GM20000 (cell line): Measurements from ENCODE around the gene PYGM.
A peak's percentile ranks its signal among the peaks of the same experiment; 100 is the strongest.

ENCODE experiments used
- DNase-seq: peaks from one replicate; pipeline ENCODE4 v3.0.0; 2012; ENCODE audit warnings: low spot score
- CTCF ChIP-seq: IDR thresholded peaks from 2 replicates; pipeline ENCODE4 v1.5.1; 2012; ENCODE audit warnings: mild to moderate bottlenecking, control low read depth; ENCODE audit errors: extremely low read depth, missing control alignments

PYGM gene

GRCh38 chr11:64715110-64715509 is 44.7 kb downstream of the PYGM start:
- DNase-seq, result no peak
- no peak for TF ChIP-seq CTCF

GRCh38 chr11:64714666-64715065 is 45.1 kb downstream of the PYGM start:
- DNase-seq, result no peak
- TF ChIP-seq CTCF, result no peak

- no peak for TF ChIP-seq CTCF
- DNase-seq, result no peak
Observed at GRCh38 chr11:64713781-64714363, 45.9 kb downstream of the PYGM start.

GRCh38 chr11:64713016-64713707 is 46.6 kb downstream of the PYGM start:
- DNase-seq, result peak; percentile 62
- TF ChIP-seq CTCF, result no peak

GRCh38 chr11:64712430-64713015 is 47.3 kb downstream of the PYGM start:
- DNase-seq, result no peak
- no peak for TF ChIP-seq CTCF

GRCh38 chr11:64711956-64712362 is 47.8 kb downstream of the PYGM start:
- DNase-seq, result no peak
- no peak for TF ChIP-seq CTCF

- TF ChIP-seq CTCF, result no peak
- DNase-seq, result no peak
Observed at GRCh38 chr11:64711138-64711955, 48.4 kb downstream of the PYGM start.
